OCI-LY1 (cell line): ENCODE data around the gene FAN1.
A peak's percentile ranks its signal among the peaks of the same experiment; 100 is the strongest.

Experiments used
- H2AFZ ChIP-seq: fragments of 200-600 bp; sonication (generic), shearing (Covaris generic); 2 replicates; pipeline ENCODE4 v1.6.0; 2014; ENCODE audit warnings: antibody characterized with exemption, mild to moderate bottlenecking, low read length
- H3F3A ChIP-seq: fragments of 200-600 bp; sonication (generic), shearing (Covaris generic); 2 replicates; pipeline ENCODE4 v1.6.0; 2014; ENCODE audit warnings: mild to moderate bottlenecking, antibody characterized with exemption, low read length, moderate library complexity; ENCODE audit not compliant: insufficient read depth
- H3K27ac ChIP-seq: fragments of 200-600 bp; sonication (generic); 2 replicates; pipeline ENCODE4 v1.5.1; 2014; ENCODE audit warnings: low read length, mixed run types, mild to moderate bottlenecking, low read depth; ENCODE audit not compliant: poor library complexity, severe bottlenecking
- H3K27me3 ChIP-seq: fragments of 200-600 bp; sonication (generic); 2 replicates; pipeline ENCODE4 v1.6.0; 2014; ENCODE audit warnings: antibody characterized with exemption, mild to moderate bottlenecking, low read length, moderate library complexity; ENCODE audit not compliant: insufficient read depth
- H3K36me3 ChIP-seq: fragments of 200-600 bp; sonication (generic); 2 replicates; pipeline ENCODE4 v1.6.1; 2014; ENCODE audit warnings: mild to moderate bottlenecking, antibody characterized with exemption, low read length, moderate library complexity, mixed read lengths; ENCODE audit not compliant: insufficient read depth
- H3K4me1 ChIP-seq: fragments of 200-600 bp; sonication (generic); 2 replicates; pipeline ENCODE4 v1.5.1; 2014; ENCODE audit warnings: mild to moderate bottlenecking, low read length, moderate library complexity; ENCODE audit not compliant: insufficient read depth, severe bottlenecking
- H3K4me2 ChIP-seq: fragments of 200-600 bp; sonication (generic), shearing (Covaris generic); 2 replicates; pipeline ENCODE4 v1.6.1; 2014; ENCODE audit warnings: low read length
- H3K4me3 ChIP-seq: fragments of 200-600 bp; sonication (generic); 2 replicates; pipeline ENCODE4 v1.5.1; 2014; ENCODE audit warnings: low read length, low read depth, mild to moderate bottlenecking, mixed read lengths; ENCODE audit not compliant: poor library complexity, severe bottlenecking
- H3K79me2 ChIP-seq: fragments of 200-600 bp; shearing (Covaris generic); 2 replicates; pipeline ENCODE4 v1.6.1; 2016; ENCODE audit warnings: mixed run types, low read length, mixed read lengths; ENCODE audit not compliant: insufficient read depth
- H3K9ac ChIP-seq: fragments of 200-600 bp; sonication (generic), shearing (Covaris generic); 2 replicates; pipeline ENCODE4 v1.6.1; 2014; ENCODE audit warnings: mild to moderate bottlenecking, low read length, mixed read lengths
- H3K9me2 ChIP-seq: fragments of 200-600 bp; sonication (generic), shearing (Covaris generic); 2 replicates; pipeline ENCODE4 v1.6.1; 2014; ENCODE audit warnings: low read depth, mild to moderate bottlenecking, low read length, mixed read lengths
- H3K9me3 ChIP-seq: fragments of 200-600 bp; shearing (Covaris generic); 2 replicates; pipeline ENCODE4 v1.6.1; 2014; ENCODE audit warnings: low read length, mixed read lengths
- H4K20me1 ChIP-seq: fragments of 200-600 bp; sonication (generic), shearing (Covaris generic); 2 replicates; pipeline ENCODE4 v1.6.0; 2016; ENCODE audit warnings: mild to moderate bottlenecking, low read length; ENCODE audit not compliant: insufficient read depth
- CTCF ChIP-seq: fragments of 200-600 bp; sonication (generic), shearing (Covaris generic); IDR thresholded peaks from 2 replicates; pipeline ENCODE4 v1.5.1; 2017; ENCODE audit warnings: mild to moderate bottlenecking, antibody characterized with exemption, low read length, moderate library complexity, mixed read lengths
- EZH2 ChIP-seq: fragments of 200-600 bp; sonication (generic), shearing (Covaris generic); IDR thresholded peaks from 2 replicates; pipeline ENCODE4 v1.8.0; 2017; ENCODE audit warnings: borderline replicate concordance, mixed run types, mild to moderate bottlenecking, antibody characterized with exemption, low read length, moderate library complexity, mixed read lengths

Gene FAN1

GRCh38 chr15:30917675-30918074, 14.0 kb downstream of the FAN1 start:
- H2AFZ ChIP-seq, result no peak overlapping the region
- no peaks in the 10 kb centered on the region for H3F3A ChIP-seq
- no peak overlapping the region for H3K9ac ChIP-seq
- no peak overlapping the region for H3K4me2 ChIP-seq
- H3K4me3 ChIP-seq, result no peak overlapping the region
- no peaks in the 10 kb centered on the region for H3K27me3 ChIP-seq
- H4K20me1 ChIP-seq, result no peaks in the 10 kb centered on the region
- no peaks in the 10 kb centered on the region for H3K9me3 ChIP-seq
- H3K36me3 ChIP-seq, result peaks cover 55% of the 10 kb centered on the region
- peak overlapping the region; percentile 55 for H3K27ac ChIP-seq
- H3K4me1 ChIP-seq, result peaks cover 48% of the 10 kb centered on the region
- no peak for TF ChIP-seq EZH2
- TF ChIP-seq CTCF, result no peak
- no peaks in the 10 kb centered on the region for H3K9me2 ChIP-seq
- no peaks in the 10 kb centered on the region for H3K79me2 ChIP-seq

GRCh38 chr15:30918366-30918765, 14.7 kb downstream of the FAN1 start:
- H3K4me1 ChIP-seq, result peaks cover 55% of the 10 kb centered on the region
- H3K36me3 ChIP-seq, result peaks cover 50% of the 10 kb centered on the region
- H3F3A ChIP-seq, result no peaks in the 10 kb centered on the region
- peak overlapping the region; percentile 55 for H3K27ac ChIP-seq
- no peaks in the 10 kb centered on the region for H3K27me3 ChIP-seq
- H2AFZ ChIP-seq, result no peak overlapping the region
- no peaks in the 10 kb centered on the region for H3K9me2 ChIP-seq
- no peaks in the 10 kb centered on the region for H4K20me1 ChIP-seq
- peak overlapping the region; percentile 25; the same call in 1 of the 2 replicates for H3K4me2 ChIP-seq
- H3K79me2 ChIP-seq, result no peaks in the 10 kb centered on the region
- TF ChIP-seq EZH2 (no peak), CTCF (no peak)
- H3K4me3 ChIP-seq, result no peak overlapping the region
- H3K9me3 ChIP-seq, result no peaks in the 10 kb centered on the region
- H3K9ac ChIP-seq, result no peak overlapping the region

GRCh38 chr15:30919877-30920550, 16.3 kb downstream of the FAN1 start:
- TF ChIP-seq CTCF (no peak), EZH2 (no peak)
- Histone ChIP-seq H3K9ac (peak overlapping the region; percentile 61), H3K36me3 (peaks cover 47% of the 10 kb centered on the region), H3K27me3 (no peaks in the 10 kb centered on the region), H3K27ac (peak overlapping the region; percentile 85), H3K4me3 (peak overlapping the region; percentile 45), H3K4me1 (peaks cover 63% of the 10 kb centered on the region), H3K9me2 (no peaks in the 10 kb centered on the region), H3K4me2 (peak overlapping the region; percentile 71), H2AFZ (peak overlapping the region; percentile 54; the same call in 1 of the 2 replicates), H3F3A (no peaks in the 10 kb centered on the region), H3K9me3 (no peaks in the 10 kb centered on the region), H4K20me1 (no peaks in the 10 kb centered on the region), H3K79me2 (no peaks in the 10 kb centered on the region)
